Astrocyte (in vitro differentiated cells and primary cell): ENCODE results near the gene ULK4. TPM values are rescaled to one million over a fixed set of nuclear protein-coding genes. Genes with fewer than 3 reads are reported as not detected.

Experiments used
- DNase-seq: peaks from one replicate; pipeline ENCODE4 v3.0.0-alpha.2; 2010; ENCODE audit warnings: low read depth
- FAIRE-seq: peaks from 2 replicates; lab custom pipeline; 2011; peaks lifted over from hg19 to GRCh38; lab: Jason Lieb, UNC
- H2AFZ ChIP-seq: 2 replicates; pipeline ENCODE4 v1.6.0; 2012; ENCODE audit warnings: low read depth, low read length, inconsistent platforms
- H3K27ac ChIP-seq: 2 replicates; pipeline ENCODE4 v1.5.1; 2011; ENCODE audit warnings: low read depth, low read length, inconsistent platforms
- H3K27me3 ChIP-seq: 2 replicates; pipeline ENCODE4 v1.6.0; 2011; ENCODE audit warnings: low read length, inconsistent platforms; ENCODE audit not compliant: insufficient read depth
- H3K36me3 ChIP-seq: 2 replicates; pipeline ENCODE4 v1.5.1; 2011; ENCODE audit warnings: low read length, inconsistent platforms; ENCODE audit not compliant: insufficient read depth
- H3K4me1 ChIP-seq: 2 replicates; pipeline ENCODE4 v1.5.1; 2011; ENCODE audit warnings: low read length, inconsistent platforms; ENCODE audit not compliant: insufficient read depth
- H3K4me2 ChIP-seq: 2 replicates; pipeline ENCODE4 v1.6.0; 2012; ENCODE audit warnings: low read length, inconsistent platforms
- H3K4me3 ChIP-seq: 2 replicates; pipeline ENCODE4 v1.5.1; 2011; ENCODE audit warnings: low read depth, mild to moderate bottlenecking, low read length, inconsistent platforms; ENCODE audit not compliant: insufficient read depth
- H3K79me2 ChIP-seq: 2 replicates; pipeline ENCODE4 v1.6.0; 2012; ENCODE audit warnings: mild to moderate bottlenecking, low read length, inconsistent platforms; ENCODE audit not compliant: insufficient read depth
- H3K9ac ChIP-seq: 2 replicates; pipeline ENCODE4 v1.6.0; 2012; ENCODE audit warnings: mild to moderate bottlenecking, low read length, inconsistent platforms
- H3K9me3 ChIP-seq: 2 replicates; pipeline ENCODE4 v1.5.1; 2012; ENCODE audit warnings: low read depth, mild to moderate bottlenecking, low read length, inconsistent platforms; ENCODE audit not compliant: insufficient read depth
- H4K20me1 ChIP-seq: 2 replicates; pipeline ENCODE4 v1.6.0; 2012; ENCODE audit warnings: low read length, inconsistent platforms; ENCODE audit not compliant: insufficient read depth
- H3K27ac Mint-ChIP-seq: one replicate; pipeline ENCODE4 v1.8.0; 2021; ENCODE audit warnings: mild to moderate bottlenecking, mixed read lengths; ENCODE audit not compliant: unreplicated experiment
- H3K27me3 Mint-ChIP-seq: one replicate; pipeline ENCODE4 v1.8.0; 2021; ENCODE audit warnings: low read depth, mixed read lengths; ENCODE audit not compliant: unreplicated experiment
- H3K36me3 Mint-ChIP-seq: one replicate; pipeline ENCODE4 v1.8.0; 2021; ENCODE audit warnings: low read depth, mixed read lengths; ENCODE audit not compliant: unreplicated experiment
- H3K4me1 Mint-ChIP-seq: one replicate; pipeline ENCODE4 v1.8.0; 2021; ENCODE audit warnings: low read depth, mixed read lengths; ENCODE audit not compliant: unreplicated experiment
- H3K4me3 Mint-ChIP-seq: one replicate; pipeline ENCODE4 v1.8.0; 2021; ENCODE audit warnings: mild to moderate bottlenecking, moderate library complexity, mixed read lengths; ENCODE audit not compliant: unreplicated experiment
- H3K9me3 Mint-ChIP-seq: one replicate; pipeline ENCODE4 v1.8.0; 2021; ENCODE audit warnings: mild to moderate bottlenecking, mixed read lengths; ENCODE audit not compliant: unreplicated experiment
- EZH2 ChIP-seq: IDR thresholded peaks from 2 replicates; pipeline ENCODE4 v1.6.1; 2012; ENCODE audit warnings: mild to moderate bottlenecking, low read length, inconsistent platforms; ENCODE audit not compliant: insufficient read depth
- total RNA-seq: library from RNA; stranded (reverse); gene quantifications from 2 replicates; pipeline ENCODE4 v1.2.1, GENCODE V29; 2021
- TF ChIP-seq, protein P1 (sequence below): IDR thresholded peaks from 2 replicates; pipeline ENCODE4 v1.5.1; 2011; ENCODE audit warnings: low read depth, mild to moderate bottlenecking, inconsistent platforms, low read length, moderate library complexity; ENCODE audit not compliant: insufficient read depth

The ULK4 gene
- total RNA-seq, 1 donor from 2014 or later = 6.6 TPM

GRCh38 chr3:41329881-41330280 lies 632.0 kb downstream of the ULK4 start:
- no peak for FAIRE-seq
- Mint-ChIP-seq H3K9me3 (no peaks in the 10 kb centered on the region), H3K27ac (no peak overlapping the region), H3K27me3 (no peaks in the 10 kb centered on the region), H3K4me3 (no peak overlapping the region), H3K4me1 (peaks cover 36% of the 10 kb centered on the region), H3K36me3 (no peaks in the 10 kb centered on the region)
- Histone ChIP-seq H4K20me1 (no peaks in the 10 kb centered on the region), H3K9me3 (no peaks in the 10 kb centered on the region), H2AFZ (no peak overlapping the region), H3K36me3 (no peaks in the 10 kb centered on the region), H3K27me3 (no peaks in the 10 kb centered on the region), H3K9ac (no peak overlapping the region), H3K79me2 (no peaks in the 10 kb centered on the region), H3K4me1 (peaks cover 24% of the 10 kb centered on the region), H3K27ac (no peak overlapping the region), H3K4me2 (peak overlapping the region; percentile 15), H3K4me3 (no peak overlapping the region)
- no peak for DNase-seq
- TF ChIP-seq, protein P1, sequence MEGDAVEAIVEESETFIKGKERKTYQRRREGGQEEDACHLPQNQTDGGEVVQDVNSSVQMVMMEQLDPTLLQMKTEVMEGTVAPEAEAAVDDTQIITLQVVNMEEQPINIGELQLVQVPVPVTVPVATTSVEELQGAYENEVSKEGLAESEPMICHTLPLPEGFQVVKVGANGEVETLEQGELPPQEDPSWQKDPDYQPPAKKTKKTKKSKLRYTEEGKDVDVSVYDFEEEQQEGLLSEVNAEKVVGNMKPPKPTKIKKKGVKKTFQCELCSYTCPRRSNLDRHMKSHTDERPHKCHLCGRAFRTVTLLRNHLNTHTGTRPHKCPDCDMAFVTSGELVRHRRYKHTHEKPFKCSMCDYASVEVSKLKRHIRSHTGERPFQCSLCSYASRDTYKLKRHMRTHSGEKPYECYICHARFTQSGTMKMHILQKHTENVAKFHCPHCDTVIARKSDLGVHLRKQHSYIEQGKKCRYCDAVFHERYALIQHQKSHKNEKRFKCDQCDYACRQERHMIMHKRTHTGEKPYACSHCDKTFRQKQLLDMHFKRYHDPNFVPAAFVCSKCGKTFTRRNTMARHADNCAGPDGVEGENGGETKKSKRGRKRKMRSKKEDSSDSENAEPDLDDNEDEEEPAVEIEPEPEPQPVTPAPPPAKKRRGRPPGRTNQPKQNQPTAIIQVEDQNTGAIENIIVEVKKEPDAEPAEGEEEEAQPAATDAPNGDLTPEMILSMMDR = no peak
- no peak for TF ChIP-seq EZH2

DNA sequence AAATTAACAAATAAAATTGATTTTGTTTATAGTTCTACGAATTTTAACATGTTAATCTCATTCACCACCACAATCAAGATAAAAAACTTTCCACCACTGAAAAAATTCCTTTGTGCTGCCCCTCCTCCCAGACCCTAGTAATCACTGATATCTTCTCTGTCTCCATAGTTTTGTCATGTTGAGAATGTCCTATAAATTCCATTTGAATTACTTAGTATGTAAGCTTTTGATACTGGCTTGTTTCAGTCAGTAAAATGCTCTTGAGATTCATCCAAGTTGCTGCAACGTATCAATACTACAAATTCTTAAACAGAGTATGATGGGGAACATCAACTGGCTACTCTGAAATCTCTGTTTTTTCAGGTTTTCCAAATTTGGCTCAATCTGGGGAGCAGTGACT lies 633.0 kb downstream of the ULK4 start:
- H3K27ac Mint-ChIP-seq = no peak overlapping the region
- H3K36me3 Mint-ChIP-seq = no peaks in the 10 kb centered on the region
- no peak overlapping the region for H3K4me3 Mint-ChIP-seq
- Histone ChIP-seq H3K4me2 (peak overlapping the region; percentile 12), H3K9ac (no peak overlapping the region), H3K4me1 (peaks cover 24% of the 10 kb centered on the region), H3K27ac (no peak overlapping the region), H4K20me1 (no peaks in the 10 kb centered on the region), H3K9me3 (no peaks in the 10 kb centered on the region), H3K36me3 (no peaks in the 10 kb centered on the region), H2AFZ (no peak overlapping the region), H3K27me3 (no peaks in the 10 kb centered on the region), H3K79me2 (no peaks in the 10 kb centered on the region), H3K4me3 (no peak overlapping the region)
- no peaks in the 10 kb centered on the region for H3K27me3 Mint-ChIP-seq
- DNase-seq (peak; percentile 64), FAIRE-seq (peak; percentile 43)
- H3K9me3 Mint-ChIP-seq = no peaks in the 10 kb centered on the region
- TF ChIP-seq, protein P1 = no peak
- peaks cover 39% of the 10 kb centered on the region for H3K4me1 Mint-ChIP-seq

DNA sequence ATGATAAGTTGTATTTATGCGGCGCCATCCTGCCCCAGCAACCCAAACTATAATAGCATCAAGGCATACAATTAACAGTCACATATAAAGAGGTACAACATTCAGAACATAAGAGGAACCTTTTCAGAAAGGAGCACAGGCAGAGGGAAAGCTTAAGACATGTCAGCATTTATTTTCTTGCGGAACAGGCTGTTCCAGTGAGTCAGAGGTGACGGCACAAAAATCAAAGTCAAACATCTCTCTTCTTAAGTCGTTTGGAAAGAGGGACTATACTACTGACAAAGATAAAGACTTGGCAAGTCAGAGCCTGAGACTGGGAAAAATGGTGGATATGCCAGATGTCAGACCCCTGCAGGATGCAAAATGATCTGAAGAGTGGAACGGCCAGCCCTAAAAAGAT lies 634.2 kb downstream of the ULK4 start:
- Mint-ChIP-seq H3K9me3 (no peaks in the 10 kb centered on the region), H3K36me3 (no peaks in the 10 kb centered on the region), H3K4me3 (no peak overlapping the region), H3K27me3 (no peaks in the 10 kb centered on the region), H3K4me1 (peaks cover 48% of the 10 kb centered on the region), H3K27ac (no peak overlapping the region)
- Histone ChIP-seq H3K79me2 (no peaks in the 10 kb centered on the region), H3K27me3 (no peaks in the 10 kb centered on the region), H3K36me3 (no peaks in the 10 kb centered on the region), H2AFZ (no peak overlapping the region), H4K20me1 (no peaks in the 10 kb centered on the region), H3K27ac (no peak overlapping the region), H3K9ac (no peak overlapping the region), H3K9me3 (no peaks in the 10 kb centered on the region), H3K4me3 (no peak overlapping the region), H3K4me1 (peaks cover 24% of the 10 kb centered on the region), H3K4me2 (peak overlapping the region; percentile 5)
- TF ChIP-seq EZH2 = no peak
- TF ChIP-seq, protein P1 = no peak
- no peak for FAIRE-seq
- peak; percentile 34 for DNase-seq
